ENCODE data around the gene C16orf74. TPM values are rescaled to one million over a fixed set of nuclear protein-coding genes. Genes with fewer than 3 reads are reported as not detected.

Gene C16orf74
- total RNA-seq, 2 experiments from 2014 or later = 2.1 to 2.9 TPM

DNA sequence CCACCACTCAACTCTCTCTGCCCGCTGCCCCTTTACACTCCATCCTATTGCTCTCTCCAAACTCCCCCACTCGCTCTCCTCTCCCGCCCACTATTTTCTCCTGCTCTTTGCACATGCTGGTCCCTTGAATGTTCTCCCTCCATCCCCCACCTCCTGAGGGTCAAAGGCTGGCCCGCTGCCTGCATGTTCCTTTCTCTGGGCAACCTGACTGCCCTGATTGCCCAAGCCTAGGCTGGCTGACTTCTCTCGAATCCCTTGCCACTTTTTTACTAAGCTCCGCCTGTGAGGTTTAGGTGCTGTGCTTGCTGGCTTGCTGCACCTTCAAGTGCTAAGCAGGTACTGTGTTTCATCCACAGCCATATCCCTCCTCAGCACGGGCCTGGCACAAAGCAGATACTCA lies 45.7 kb upstream of the C16orf74 start:
- Mint-ChIP-seq H3K27me3 (no peaks in the 10 kb centered on the region), H3K27ac (peak overlapping the region; percentile 99), H3K4me3 (peak overlapping the region; percentile 90), H3K9me3 (no peaks in the 10 kb centered on the region), H3K36me3 (ENCODE audit: low read depth) (peaks cover 89% of the 10 kb centered on the region), H3K4me1 (ENCODE audit: low read depth) (peaks cover 77% of the 10 kb centered on the region)
- peaks cover 49% of the 10 kb centered on the region for H3K36me3 ChIP-seq (ENCODE audit: insufficient read depth, low read length)
- no peak overlapping the region for H3K4me3 ChIP-seq (ENCODE audit: low read length)
- DNase-seq = no peak
- ChIA-PET CTCF (no interaction called here), POLR2A (no interaction called here)
- TF ChIP-seq, protein P1, sequence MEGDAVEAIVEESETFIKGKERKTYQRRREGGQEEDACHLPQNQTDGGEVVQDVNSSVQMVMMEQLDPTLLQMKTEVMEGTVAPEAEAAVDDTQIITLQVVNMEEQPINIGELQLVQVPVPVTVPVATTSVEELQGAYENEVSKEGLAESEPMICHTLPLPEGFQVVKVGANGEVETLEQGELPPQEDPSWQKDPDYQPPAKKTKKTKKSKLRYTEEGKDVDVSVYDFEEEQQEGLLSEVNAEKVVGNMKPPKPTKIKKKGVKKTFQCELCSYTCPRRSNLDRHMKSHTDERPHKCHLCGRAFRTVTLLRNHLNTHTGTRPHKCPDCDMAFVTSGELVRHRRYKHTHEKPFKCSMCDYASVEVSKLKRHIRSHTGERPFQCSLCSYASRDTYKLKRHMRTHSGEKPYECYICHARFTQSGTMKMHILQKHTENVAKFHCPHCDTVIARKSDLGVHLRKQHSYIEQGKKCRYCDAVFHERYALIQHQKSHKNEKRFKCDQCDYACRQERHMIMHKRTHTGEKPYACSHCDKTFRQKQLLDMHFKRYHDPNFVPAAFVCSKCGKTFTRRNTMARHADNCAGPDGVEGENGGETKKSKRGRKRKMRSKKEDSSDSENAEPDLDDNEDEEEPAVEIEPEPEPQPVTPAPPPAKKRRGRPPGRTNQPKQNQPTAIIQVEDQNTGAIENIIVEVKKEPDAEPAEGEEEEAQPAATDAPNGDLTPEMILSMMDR (IDR thresholded peaks at IDR 0.05) = no peak
- no peaks in the 10 kb centered on the region for H3K27me3 ChIP-seq (ENCODE audit: control insufficient read depth in 1 of 2, insufficient read depth in 2 of 2, low read length in 2 of 2)
- intact Hi-C loops (cut with DNase I, micrococcal nuclease) = loop anchor here in 1 of 2 experiments (10.0 kb wide), 2 partner anchors 758 to 782 kb away; partner anchors contain the start of genes MTHFSD and ZDHHC7
- H3K9me3 ChIP-seq (ENCODE audit: control insufficient read depth in 1 of 2, insufficient read depth in 1 of 2, low read length in 2 of 2) = no peaks in the 10 kb centered on the region
- no peak overlapping the region for H3K27ac ChIP-seq (ENCODE audit: low read depth in 1 of 2, low read length in 2 of 2)
- peaks cover 34% of the 10 kb centered on the region for H3K4me1 ChIP-seq (ENCODE audit: insufficient read depth, low read length)
- ATAC-seq (ENCODE audit: poor library complexity) = no peak

DNA sequence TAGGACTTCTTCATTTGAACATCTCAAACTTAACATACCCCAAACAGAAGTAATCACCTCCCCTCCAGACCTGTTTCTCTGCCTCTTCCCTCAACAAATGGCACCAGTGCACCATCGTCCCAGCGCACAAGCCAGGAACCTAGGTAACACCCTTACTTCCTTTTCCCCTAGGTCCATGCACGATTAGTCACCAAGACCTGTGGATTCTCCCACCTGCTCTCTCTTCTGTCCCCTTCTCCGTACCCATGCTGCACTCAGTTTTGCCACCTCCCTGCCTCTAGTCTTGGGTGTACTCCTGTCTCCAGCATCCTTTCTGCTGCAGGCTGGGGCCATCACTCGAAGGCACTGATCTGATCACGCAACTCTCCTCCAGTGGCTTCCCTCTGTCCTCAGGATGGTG lies 45.3 kb upstream of the C16orf74 start:
- peak overlapping the region; percentile 63 for H3K4me3 Mint-ChIP-seq
- ChIA-PET CTCF (no interaction called here), POLR2A (no interaction called here)
- intact Hi-C loops (cut with DNase I, micrococcal nuclease) = loop anchor here in 1 of 2 experiments (10.0 kb wide), 2 partner anchors 759 to 781 kb away; partner anchors contain the start of genes MTHFSD and ZDHHC7
- Histone ChIP-seq H3K36me3 (ENCODE audit: insufficient read depth, low read length) (peaks cover 47% of the 10 kb centered on the region), H3K27ac (ENCODE audit: low read depth in 1 of 2, low read length in 2 of 2) (no peak overlapping the region), H3K9me3 (ENCODE audit: control insufficient read depth in 1 of 2, insufficient read depth in 1 of 2, low read length in 2 of 2) (no peaks in the 10 kb centered on the region), H3K4me3 (ENCODE audit: low read length) (no peak overlapping the region), H3K4me1 (ENCODE audit: insufficient read depth, low read length) (peaks cover 30% of the 10 kb centered on the region), H3K27me3 (ENCODE audit: control insufficient read depth in 1 of 2, insufficient read depth in 2 of 2, low read length in 2 of 2) (no peaks in the 10 kb centered on the region)
- TF ChIP-seq, protein P1 (IDR thresholded peaks at IDR 0.05) = no peak
- H3K9me3 Mint-ChIP-seq = no peaks in the 10 kb centered on the region
- peaks cover 77% of the 10 kb centered on the region for H3K4me1 Mint-ChIP-seq (ENCODE audit: low read depth)
- peaks cover 89% of the 10 kb centered on the region for H3K36me3 Mint-ChIP-seq (ENCODE audit: low read depth)
- peak overlapping the region; percentile 99 for H3K27ac Mint-ChIP-seq
- DNase-seq = no peak
- no peak for ATAC-seq (ENCODE audit: poor library complexity)
- H3K27me3 Mint-ChIP-seq = no peaks in the 10 kb centered on the region

DNA sequence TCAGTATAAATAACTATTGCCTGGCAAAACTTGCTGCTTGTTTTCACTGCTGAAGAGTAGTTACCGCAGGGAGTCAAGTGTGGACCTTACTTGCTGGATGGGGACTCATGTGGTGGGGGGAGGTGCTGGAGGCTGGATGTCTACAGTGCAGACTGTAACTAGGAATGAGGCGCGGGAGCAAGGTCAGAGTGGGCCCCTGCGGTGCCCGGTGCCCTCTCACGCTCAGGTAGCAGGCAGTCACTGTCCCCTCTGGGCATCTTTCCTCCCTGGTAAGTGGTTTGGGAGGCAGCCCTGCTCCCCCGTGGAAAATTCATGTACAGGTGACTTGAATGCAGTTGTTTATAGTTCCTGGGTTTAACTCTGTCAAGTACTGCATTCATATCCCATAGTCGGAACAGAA lies 43.8 kb upstream of the C16orf74 start:
- DNase-seq (no peak), ATAC-seq (ENCODE audit: poor library complexity) (no peak)
- Histone ChIP-seq H3K9me3 (ENCODE audit: control insufficient read depth in 1 of 2, insufficient read depth in 1 of 2, low read length in 2 of 2) (no peaks in the 10 kb centered on the region), H3K27me3 (ENCODE audit: control insufficient read depth in 1 of 2, insufficient read depth in 2 of 2, low read length in 2 of 2) (no peaks in the 10 kb centered on the region), H3K4me1 (ENCODE audit: insufficient read depth, low read length) (peaks cover 20% of the 10 kb centered on the region), H3K4me3 (ENCODE audit: low read length) (no peak overlapping the region), H3K27ac (ENCODE audit: low read depth in 1 of 2, low read length in 2 of 2) (no peak overlapping the region), H3K36me3 (ENCODE audit: insufficient read depth, low read length) (peaks cover 44% of the 10 kb centered on the region)
- Mint-ChIP-seq H3K9me3 (no peaks in the 10 kb centered on the region), H3K4me1 (ENCODE audit: low read depth) (peaks cover 77% of the 10 kb centered on the region), H3K4me3 (no peak overlapping the region), H3K27me3 (no peaks in the 10 kb centered on the region), H3K36me3 (ENCODE audit: low read depth) (peaks cover 89% of the 10 kb centered on the region), H3K27ac (no peak overlapping the region)
- CTCF ChIA-PET = no interaction called here
- intact Hi-C loops (cut with DNase I, micrococcal nuclease) = loop anchor here in 1 of 2 experiments (10.0 kb wide), 2 partner anchors 760 to 780 kb away; partner anchors contain the start of genes MTHFSD and ZDHHC7
- TF ChIP-seq, protein P1 (IDR thresholded peaks at IDR 0.05) = no peak
- POLR2A ChIA-PET = no interaction called here
